ENCODE data around the gene EGFL6.

DNA sequence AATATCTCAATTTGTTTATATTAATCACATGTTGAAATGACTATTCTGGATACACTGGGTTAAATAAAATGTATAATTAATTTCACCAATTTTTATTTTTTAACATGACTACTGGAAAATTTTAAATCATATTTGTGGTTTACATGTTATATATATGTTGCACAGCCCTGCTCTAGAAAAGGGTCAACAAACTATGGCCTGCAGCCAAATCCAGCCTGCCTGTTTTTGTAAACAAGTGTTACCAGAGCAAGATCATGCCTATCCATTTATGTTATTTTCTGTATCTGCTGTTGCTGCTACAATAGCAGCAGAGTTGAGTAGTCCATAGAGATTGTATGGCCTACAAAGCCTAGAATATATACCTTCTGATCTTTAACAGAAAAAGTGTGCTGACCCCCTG is 84.7 kb downstream of the EGFL6 start:
- TF ChIP-seq CTCF (IDR thresholded peaks at IDR 0.05), result no peak
- no peak for TF ChIP-seq OVOL2 (CRISPR knock-in tag; IDR thresholded peaks at IDR 0.05; ENCODE audit: borderline replicate concordance)
- TF ChIP-seq ZNF121 (CRISPR knock-in tag; IDR thresholded peaks at IDR 0.05), result no peak
- TF ChIP-seq, protein P1, sequence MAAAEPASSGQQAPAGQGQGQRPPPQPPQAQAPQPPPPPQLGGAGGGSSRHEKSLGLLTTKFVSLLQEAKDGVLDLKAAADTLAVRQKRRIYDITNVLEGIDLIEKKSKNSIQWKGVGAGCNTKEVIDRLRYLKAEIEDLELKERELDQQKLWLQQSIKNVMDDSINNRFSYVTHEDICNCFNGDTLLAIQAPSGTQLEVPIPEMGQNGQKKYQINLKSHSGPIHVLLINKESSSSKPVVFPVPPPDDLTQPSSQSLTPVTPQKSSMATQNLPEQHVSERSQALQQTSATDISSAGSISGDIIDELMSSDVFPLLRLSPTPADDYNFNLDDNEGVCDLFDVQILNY (CRISPR knock-in tag; IDR thresholded peaks at IDR 0.05), result no peak
- no peak for TF ChIP-seq CREB1 (CRISPR knock-in tag; IDR thresholded peaks at IDR 0.05)
